IMR-90 (cell line): ENCODE measurements around the gene PXDC1. TPM values are rescaled to one million over a fixed set of nuclear protein-coding genes. Genes with fewer than 3 reads are reported as not detected.

ENCODE experiments used
- ATAC-seq: fragments of 200-7000 bp; cut with Tn5 transposase; 2 replicates; pipeline ENCODE4 v1.9.1; 2020; ENCODE audit warnings: low read depth, mild to moderate bottlenecking, moderate library complexity
- BruUV-seq: library from RNA; stranded (reverse); fragments of 400-500 nt; replicated peaks from 2 replicates; lab custom pipeline; 2021; lab: Mats Ljungman, UMichigan
- CTCF ChIA-PET: fragments of 300-600 bp; formaldehyde crosslinking; extraction: SDS; loops from one replicate; lab custom pipeline; 2021; ENCODE audit warnings: antibody characterized with exemption; lab: Yijun Ruan, JAX
- POLR2A ChIA-PET: fragments of 300-600 bp; sonication (Branson Sonifier 250); formaldehyde crosslinking; loops from one replicate; lab custom pipeline; 2022; ENCODE audit warnings: antibody characterized with exemption; ENCODE audit not compliant: unreplicated experiment; lab: Charles Lee
- DNase-seq: peaks from one replicate; pipeline ENCODE4 v3.0.0; 2013
- H2AFZ ChIP-seq: replicated peaks from 2 replicates; pipeline ENCODE3; 2013; ENCODE audit warnings: low read length, mild to moderate bottlenecking; ENCODE audit not compliant: poor library complexity
- H2AK5ac ChIP-seq: 2 replicates; pipeline ENCODE4 v1.6.1; 2013; ENCODE audit warnings: low read depth, low read length, inconsistent platforms
- H2AK9ac ChIP-seq: replicated peaks from 2 replicates; pipeline ENCODE3; 2013; ENCODE audit warnings: mild to moderate bottlenecking, low read depth, low read length, moderate library complexity; ENCODE audit not compliant: poor library complexity
- H2BK120ac ChIP-seq: 2 replicates; pipeline ENCODE4 v1.6.1; 2013; ENCODE audit warnings: low read depth, low read length, inconsistent platforms
- H2BK15ac ChIP-seq: 3 replicates; pipeline ENCODE4 v1.6.1; 2013; ENCODE audit warnings: low read depth, low read length, inconsistent platforms
- H2BK20ac ChIP-seq: 2 replicates; pipeline ENCODE4 v1.6.1; 2013; ENCODE audit warnings: low read depth, mild to moderate bottlenecking, inconsistent platforms, low read length, moderate library complexity
- H2BK5ac ChIP-seq: 2 replicates; pipeline ENCODE4 v1.6.1; 2013; ENCODE audit warnings: mild to moderate bottlenecking, low read depth, low read length, inconsistent platforms; ENCODE audit not compliant: poor library complexity, severe bottlenecking
- H3K14ac ChIP-seq: replicated peaks from 2 replicates; pipeline ENCODE4 v1.6.1; 2013; ENCODE audit warnings: low read depth, low read length, inconsistent platforms
- H3K18ac ChIP-seq: 2 replicates; pipeline ENCODE4 v1.6.1; 2013; ENCODE audit warnings: low read depth, low read length, control low read depth
- H3K23ac ChIP-seq: 2 replicates; pipeline ENCODE4 v1.6.1; 2013; ENCODE audit warnings: low read depth, low read length, inconsistent platforms
- H3K27ac ChIP-seq: 2 replicates; pipeline ENCODE4 v1.5.1; 2013; ENCODE audit warnings: mild to moderate bottlenecking, control low read depth, low read length; ENCODE audit not compliant: insufficient read depth
- H3K27me3 ChIP-seq: 2 replicates; pipeline ENCODE4 v1.6.1; 2013; ENCODE audit warnings: low read length; ENCODE audit not compliant: control insufficient read depth, insufficient read depth
- H3K36me3 ChIP-seq: 2 replicates; pipeline ENCODE4 v1.6.1; 2013; ENCODE audit warnings: low read length, mixed read lengths; ENCODE audit not compliant: control insufficient read depth, insufficient read depth
- H3K4ac ChIP-seq: 2 replicates; pipeline ENCODE4 v1.6.1; 2013; ENCODE audit warnings: low read depth, low read length, inconsistent platforms
- H3K4me1 ChIP-seq: 2 replicates; pipeline ENCODE4 v1.6.1; 2013; ENCODE audit warnings: low read length, mixed read lengths; ENCODE audit not compliant: control insufficient read depth, insufficient read depth
- H3K4me2 ChIP-seq: 2 replicates; pipeline ENCODE4 v1.6.1; 2013; ENCODE audit warnings: low read depth, mild to moderate bottlenecking, control low read depth, low read length, moderate library complexity
- H3K4me3 ChIP-seq: 2 replicates; pipeline ENCODE4 v1.5.1; 2013; ENCODE audit warnings: low read depth, mild to moderate bottlenecking, control low read depth, low read length, moderate library complexity; ENCODE audit not compliant: insufficient read depth
- H3K56ac ChIP-seq: 2 replicates; pipeline ENCODE4 v1.6.1; 2013; ENCODE audit warnings: low read length, inconsistent platforms; ENCODE audit not compliant: insufficient read depth; ENCODE audit errors: extremely low read depth
- H3K79me1 ChIP-seq, 2 experiments: 2 replicates each; pipeline ENCODE4 v1.6.1; 2013; ENCODE audit warnings: low read length in 2 of 2, inconsistent platforms in 1 of 2, low read depth in 1 of 2
- H3K9ac ChIP-seq: 2 replicates; pipeline ENCODE4 v1.6.1; 2013; ENCODE audit warnings: low read depth, low read length, control low read depth
- H3K9me1 ChIP-seq: 2 replicates; pipeline ENCODE4 v1.6.1; 2013; ENCODE audit warnings: low read length, inconsistent platforms; ENCODE audit not compliant: insufficient read depth
- H3K9me3 ChIP-seq: 2 replicates; pipeline ENCODE4 v1.6.1; 2013; ENCODE audit warnings: low read length; ENCODE audit not compliant: control insufficient read depth, insufficient read depth
- H4K20me1 ChIP-seq: 2 replicates; pipeline ENCODE4 v1.6.1; 2013; ENCODE audit warnings: low read length, inconsistent platforms; ENCODE audit not compliant: insufficient read depth
- H4K5ac ChIP-seq: 2 replicates; pipeline ENCODE4 v1.6.1; 2013; ENCODE audit warnings: mild to moderate bottlenecking, low read depth, low read length, control low read depth
- H4K8ac ChIP-seq, 2 experiments: 2 replicates each; pipeline ENCODE4 v1.6.1; 2013; ENCODE audit warnings: low read depth in 2 of 2, low read length in 2 of 2, control low read depth in 1 of 2, inconsistent platforms in 1 of 2
- H4K91ac ChIP-seq: 2 replicates; pipeline ENCODE4 v1.6.1; 2013; ENCODE audit warnings: low read depth, low read length, inconsistent platforms; ENCODE audit not compliant: insufficient read depth
- MAZ ChIP-seq: IDR thresholded peaks from 2 replicates; pipeline ENCODE4 v1.6.1; 2012; ENCODE audit warnings: low read depth, mild to moderate bottlenecking, low read length, improper control_type of control experiment, moderate library complexity, borderline replicate concordance
- MXI1 ChIP-seq: IDR thresholded peaks from 2 replicates; pipeline ENCODE4 v1.6.1; 2012; ENCODE audit warnings: low read depth, mild to moderate bottlenecking, low read length, moderate library complexity, borderline replicate concordance
- NFE2L2 ChIP-seq: fragments of 150-350 bp; IDR thresholded peaks from 2 replicates; pipeline ENCODE4 v1.6.1; 2016; ENCODE audit warnings: low read depth, mild to moderate bottlenecking, low read length
- USF2 ChIP-seq: fragments of 150-350 bp; IDR thresholded peaks from 2 replicates; pipeline ENCODE4 v1.6.1; 2017; ENCODE audit warnings: mild to moderate bottlenecking, antibody characterized with exemption, low read length, low read depth
- WGBS, 2 experiments: methylation state at CpG; one replicate each; pipeline versions ENCODE4 v1.1.5 to v1.1.7; 2013; ENCODE audit warnings: missing lambda C conversion rate in 2 of 2; ENCODE audit not compliant: insufficient read length in 1 of 2; ENCODE audit errors: extremely low coverage in 2 of 2; 5-methylcytosine and 5-hydroxymethylcytosine counted together
- dilution Hi-C: fragments of 300-500 bp; cut with HindIII; formaldehyde crosslinking; loops from one replicate; pipeline ENCODE4 v1.14.3; 2018; ENCODE audit warnings: low sequenced_read_pairs; ENCODE audit not compliant: unreplicated experiment
- in situ Hi-C: fragments of 300-500 bp; cut with MboI; formaldehyde crosslinking; loops from 3 replicates; pipeline ENCODE4 v1.14.3; 2019; ENCODE audit warnings: low sequenced_read_pairs, inconsistent platforms, mixed read lengths
- intact Hi-C: fragments of 100-400 bp; cut with micrococcal nuclease; formaldehyde crosslinking; loops from 2 replicates; pipeline ENCODE4 v1.10.0; 2022
- polyA plus RNA-seq, 3 experiments: library from polyadenylated mRNA; depleted of rRNA; stranded (reverse); fragments of >200 nt; gene quantifications; 2 replicates each; pipeline ENCODE4 v1.2.3, GENCODE V29; 2012; ENCODE audit warnings: low replicate concordance in 1 of 3
- total RNA-seq: library from RNA; depleted of rRNA; stranded (reverse); fragments of >200 nt; gene quantifications from 2 replicates; pipeline ENCODE4 v1.2.3, GENCODE V29; 2012
- TF ChIP-seq, protein P1 (sequence below): conservative IDR thresholded peaks from 2 replicates; pipeline ENCODE4 v1.5.1; 2012; ENCODE audit warnings: mild to moderate bottlenecking, low read depth, low read length, improper control_type of control experiment
- TF ChIP-seq, protein P2 (sequence below): fragments of 150-350 bp; IDR thresholded peaks from 2 replicates; pipeline ENCODE4 v1.6.1; 2016; ENCODE audit warnings: low read depth, mild to moderate bottlenecking, low read length, moderate library complexity, borderline replicate concordance

The PXDC1 gene
- total and polyA plus RNA-seq, 2 of the 4 experiments (the other 2 are of a cell fraction), result 63.3 to 72.2 TPM

GRCh38 chr6:3771407-3772011, 20.0 kb upstream of the PXDC1 start:
- CTCF ChIA-PET, result no interaction called here

More at GRCh38 chr6:3771407-3772011, 20.0 kb upstream of the PXDC1 start:
- Histone ChIP-seq H3K4ac (no peak overlapping the region), H2AK9ac (no peak overlapping the region), H4K5ac (no peak overlapping the region), H3K9ac (no peak overlapping the region), H2AK5ac (no peak overlapping the region), H2BK120ac (no peak overlapping the region), H3K27me3 (no peaks in the 10 kb centered on the region), H2AFZ (no peak overlapping the region), H3K56ac (no peak overlapping the region), H3K27ac (no peak overlapping the region), H3K4me3 (no peak overlapping the region), H3K18ac (no peak overlapping the region), H4K20me1 (no peaks in the 10 kb centered on the region), H3K4me1 (peaks cover 3% of the 10 kb centered on the region; the same call in 1 of the 2 replicates), H2BK5ac (no peak overlapping the region), H3K9me1 (peaks cover under 1% of the 10 kb centered on the region; the same call in 1 of the 2 replicates), H4K8ac (no peak overlapping the region), H3K36me3 (no peaks in the 10 kb centered on the region), H4K91ac (no peak overlapping the region), H3K9me3 (no peaks in the 10 kb centered on the region), H3K23ac (no peak overlapping the region), H3K79me1 (no peaks in the 10 kb centered on the region), H3K14ac (no peak overlapping the region), H2BK15ac (no peak overlapping the region), H2BK20ac (no peak overlapping the region), H3K4me2 (no peak overlapping the region)
- WGBS, 2 experiments, result 93% methylated on average over 33 of the region's 57 CpGs; no CpG with 5 or more reads in 1 of the 2 experiments
- ATAC-seq, result no peak
- POLR2A ChIA-PET, result no interaction called here
- in situ Hi-C loops (no loop called here), dilution Hi-C loops (no loop called here), intact Hi-C loops (no loop called here)
- no peak for DNase-seq
- BruUV-seq, result no TSS peak
- no peak for TF ChIP-seq USF2
- no peak for TF ChIP-seq MXI1
- TF ChIP-seq, protein P1, sequence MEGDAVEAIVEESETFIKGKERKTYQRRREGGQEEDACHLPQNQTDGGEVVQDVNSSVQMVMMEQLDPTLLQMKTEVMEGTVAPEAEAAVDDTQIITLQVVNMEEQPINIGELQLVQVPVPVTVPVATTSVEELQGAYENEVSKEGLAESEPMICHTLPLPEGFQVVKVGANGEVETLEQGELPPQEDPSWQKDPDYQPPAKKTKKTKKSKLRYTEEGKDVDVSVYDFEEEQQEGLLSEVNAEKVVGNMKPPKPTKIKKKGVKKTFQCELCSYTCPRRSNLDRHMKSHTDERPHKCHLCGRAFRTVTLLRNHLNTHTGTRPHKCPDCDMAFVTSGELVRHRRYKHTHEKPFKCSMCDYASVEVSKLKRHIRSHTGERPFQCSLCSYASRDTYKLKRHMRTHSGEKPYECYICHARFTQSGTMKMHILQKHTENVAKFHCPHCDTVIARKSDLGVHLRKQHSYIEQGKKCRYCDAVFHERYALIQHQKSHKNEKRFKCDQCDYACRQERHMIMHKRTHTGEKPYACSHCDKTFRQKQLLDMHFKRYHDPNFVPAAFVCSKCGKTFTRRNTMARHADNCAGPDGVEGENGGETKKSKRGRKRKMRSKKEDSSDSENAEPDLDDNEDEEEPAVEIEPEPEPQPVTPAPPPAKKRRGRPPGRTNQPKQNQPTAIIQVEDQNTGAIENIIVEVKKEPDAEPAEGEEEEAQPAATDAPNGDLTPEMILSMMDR, result no peak
- TF ChIP-seq, protein P2, sequence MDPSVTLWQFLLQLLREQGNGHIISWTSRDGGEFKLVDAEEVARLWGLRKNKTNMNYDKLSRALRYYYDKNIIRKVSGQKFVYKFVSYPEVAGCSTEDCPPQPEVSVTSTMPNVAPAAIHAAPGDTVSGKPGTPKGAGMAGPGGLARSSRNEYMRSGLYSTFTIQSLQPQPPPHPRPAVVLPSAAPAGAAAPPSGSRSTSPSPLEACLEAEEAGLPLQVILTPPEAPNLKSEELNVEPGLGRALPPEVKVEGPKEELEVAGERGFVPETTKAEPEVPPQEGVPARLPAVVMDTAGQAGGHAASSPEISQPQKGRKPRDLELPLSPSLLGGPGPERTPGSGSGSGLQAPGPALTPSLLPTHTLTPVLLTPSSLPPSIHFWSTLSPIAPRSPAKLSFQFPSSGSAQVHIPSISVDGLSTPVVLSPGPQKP, result no peak
- no peak for TF ChIP-seq MAZ
- TF ChIP-seq NFE2L2, result no peak
